ENCODE data around the gene EHBP1.

EHBP1 gene

GRCh38 chr2:63034526-63034925, 329.0 kb downstream of the EHBP1 start:
- H3K27ac ChIP-seq = no peak overlapping the region

GRCh38 chr2:63035169-63035568, 329.7 kb downstream of the EHBP1 start:
- no peak overlapping the region for H3K27ac ChIP-seq
- H3K9ac ChIP-seq = no peak overlapping the region
- H2AFZ ChIP-seq = no peak overlapping the region
- H3K4me1 ChIP-seq = no peaks in the 10 kb centered on the region
- no peak overlapping the region for H3K4me3 ChIP-seq (ENCODE audit: low read depth, low read length)
- no peak for TF ChIP-seq CTCF (IDR thresholded peaks at IDR 0.05)
- H3K36me3 ChIP-seq (ENCODE audit: control insufficient read depth, insufficient read depth, low read length) = no peaks in the 10 kb centered on the region
- no peaks in the 10 kb centered on the region for H3K9me3 ChIP-seq (ENCODE audit: control insufficient read depth, low read length)
- H3K27me3 ChIP-seq (ENCODE audit: control insufficient read depth, insufficient read depth, low read length) = no peaks in the 10 kb centered on the region
- no peak overlapping the region for H3K4me2 ChIP-seq (ENCODE audit: low read length)
- no peaks in the 10 kb centered on the region for H3K79me2 ChIP-seq

More at GRCh38 chr2:63034526-63034925, 329.0 kb downstream of the EHBP1 start:
- no peaks in the 10 kb centered on the region for H3K36me3 ChIP-seq (ENCODE audit: control insufficient read depth, insufficient read depth, low read length)
- no peaks in the 10 kb centered on the region for H3K27me3 ChIP-seq (ENCODE audit: control insufficient read depth, insufficient read depth, low read length)
- H3K4me1 ChIP-seq = no peaks in the 10 kb centered on the region
- no peaks in the 10 kb centered on the region for H3K9me3 ChIP-seq (ENCODE audit: control insufficient read depth, low read length)
- no peak overlapping the region for H2AFZ ChIP-seq
- no peaks in the 10 kb centered on the region for H3K79me2 ChIP-seq
- no peak overlapping the region for H3K4me3 ChIP-seq (ENCODE audit: low read depth, low read length)
- no peak overlapping the region for H3K4me2 ChIP-seq (ENCODE audit: low read length)
- H3K9ac ChIP-seq = no peak overlapping the region
- no peak for TF ChIP-seq CTCF (IDR thresholded peaks at IDR 0.05)

GRCh38 chr2:63035660-63036059, 330.1 kb downstream of the EHBP1 start:
- no peaks in the 10 kb centered on the region for H3K9me3 ChIP-seq (ENCODE audit: control insufficient read depth, low read length)
- H3K4me1 ChIP-seq = no peaks in the 10 kb centered on the region
- no peak overlapping the region for H3K4me3 ChIP-seq (ENCODE audit: low read depth, low read length)
- H3K9ac ChIP-seq = no peak overlapping the region
- no peak overlapping the region for H3K4me2 ChIP-seq (ENCODE audit: low read length)
- no peaks in the 10 kb centered on the region for H3K27me3 ChIP-seq (ENCODE audit: control insufficient read depth, insufficient read depth, low read length)
- no peaks in the 10 kb centered on the region for H3K79me2 ChIP-seq
- H3K36me3 ChIP-seq (ENCODE audit: control insufficient read depth, insufficient read depth, low read length) = no peaks in the 10 kb centered on the region
- no peak overlapping the region for H3K27ac ChIP-seq
- TF ChIP-seq CTCF (IDR thresholded peaks at IDR 0.05) = no peak
- H2AFZ ChIP-seq = no peak overlapping the region

DNA sequence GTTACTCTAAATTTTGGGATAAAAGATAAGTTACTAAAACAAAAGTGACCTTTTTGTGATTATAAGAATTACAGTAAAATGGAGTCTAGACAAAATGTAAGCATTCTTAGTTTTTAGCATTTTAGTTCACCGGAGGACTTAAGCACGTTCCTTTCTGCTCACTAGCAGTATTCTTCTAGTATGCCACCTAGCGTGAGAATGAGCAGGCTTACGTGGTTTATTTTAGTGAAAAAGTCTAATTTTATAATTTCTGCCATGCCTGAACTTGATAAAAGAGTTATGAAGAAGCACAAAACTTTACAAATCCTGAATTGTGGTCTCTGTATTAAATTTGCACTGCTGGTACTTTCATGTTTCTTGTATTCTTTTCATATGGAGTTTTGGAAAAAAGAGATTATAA, 332.5 kb downstream of the EHBP1 start:
- H3K4me2 ChIP-seq (ENCODE audit: low read length) = no peak overlapping the region
- H3K36me3 ChIP-seq (ENCODE audit: control insufficient read depth, insufficient read depth, low read length) = no peaks in the 10 kb centered on the region
- H3K79me2 ChIP-seq = no peaks in the 10 kb centered on the region
- TF ChIP-seq CTCF (IDR thresholded peaks at IDR 0.05) = no peak
- no peak overlapping the region for H3K9ac ChIP-seq
- no peak overlapping the region for H3K27ac ChIP-seq
- H3K4me3 ChIP-seq (ENCODE audit: low read depth, low read length) = no peak overlapping the region
- no peaks in the 10 kb centered on the region for H3K27me3 ChIP-seq (ENCODE audit: control insufficient read depth, insufficient read depth, low read length)
- no peaks in the 10 kb centered on the region for H3K9me3 ChIP-seq (ENCODE audit: control insufficient read depth, low read length)
- H3K4me1 ChIP-seq = no peaks in the 10 kb centered on the region
- H2AFZ ChIP-seq = no peak overlapping the region

DNA sequence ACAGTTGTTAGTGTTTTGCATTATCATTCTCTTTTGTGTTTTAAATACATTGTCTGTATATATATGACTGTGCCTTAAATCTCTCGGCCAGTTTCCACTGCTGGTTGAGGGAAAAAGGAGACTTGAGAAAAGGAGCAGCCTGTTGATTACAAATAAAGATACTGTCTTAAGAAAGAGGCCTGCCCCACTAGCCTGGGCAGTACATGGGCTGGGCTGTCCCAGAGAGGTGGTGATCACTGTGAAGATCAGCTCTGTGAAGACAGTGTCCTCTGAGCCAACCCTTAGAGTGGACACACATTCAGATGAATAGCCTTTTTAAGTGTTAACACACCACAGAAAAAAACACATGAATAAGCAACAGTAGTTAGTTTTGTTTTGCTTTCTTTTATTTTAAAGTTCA, 335.1 kb downstream of the EHBP1 start:
- Histone ChIP-seq H3K9me3 (ENCODE audit: control insufficient read depth, low read length) (no peaks in the 10 kb centered on the region), H3K4me1 (no peaks in the 10 kb centered on the region), H3K27me3 (ENCODE audit: control insufficient read depth, insufficient read depth, low read length) (no peaks in the 10 kb centered on the region), H2AFZ (no peak overlapping the region), H3K36me3 (ENCODE audit: control insufficient read depth, insufficient read depth, low read length) (no peaks in the 10 kb centered on the region), H3K9ac (no peak overlapping the region), H3K4me3 (ENCODE audit: low read depth, low read length) (no peak overlapping the region), H3K27ac (no peak overlapping the region), H3K79me2 (no peaks in the 10 kb centered on the region), H3K4me2 (ENCODE audit: low read length) (no peak overlapping the region)
- TF ChIP-seq CTCF (IDR thresholded peaks at IDR 0.05) = no peak

All from parathyroid adenoma (tissue), 2 donors.